Calu3 (cell line): ENCODE data around the gene CUEDC1. TPM values are rescaled to one million over a fixed set of nuclear protein-coding genes. Genes with fewer than 3 reads are reported as not detected.

Experiments
- BruUV-seq: library from RNA; stranded (reverse); fragments of 400-500 nt; replicated peaks from 2 replicates; lab custom pipeline; 2021; lab: Mats Ljungman, UMichigan
- CTCF ChIA-PET: fragments of 300-600 bp; sonication (Branson Sonifier 250); formaldehyde crosslinking; loops from one replicate; lab custom pipeline; 2022; ENCODE audit warnings: antibody characterized with exemption; lab: Charles Lee
- DNase-seq: peaks from one replicate; pipeline ENCODE4 v3.0.0; 2022
- H3K27ac Mint-ChIP-seq: one replicate; pipeline ENCODE4 v1.8.0; 2022; ENCODE audit warnings: mixed read lengths; ENCODE audit not compliant: unreplicated experiment
- H3K27me3 Mint-ChIP-seq: one replicate; pipeline ENCODE4 v1.8.0; 2022; ENCODE audit warnings: mixed read lengths; ENCODE audit not compliant: unreplicated experiment
- H3K36me3 Mint-ChIP-seq: one replicate; pipeline ENCODE4 v1.8.0; 2022; ENCODE audit warnings: mild to moderate bottlenecking, moderate library complexity, mixed read lengths; ENCODE audit not compliant: insufficient read depth, unreplicated experiment
- H3K4me1 Mint-ChIP-seq: one replicate; pipeline ENCODE4 v1.8.0; 2022; ENCODE audit warnings: mild to moderate bottlenecking, low read depth, mixed read lengths; ENCODE audit not compliant: unreplicated experiment
- H3K4me3 Mint-ChIP-seq: one replicate; pipeline ENCODE4 v1.8.0; 2022; ENCODE audit warnings: mild to moderate bottlenecking, low read depth, moderate library complexity, mixed read lengths; ENCODE audit not compliant: unreplicated experiment
- H3K9me3 Mint-ChIP-seq: one replicate; pipeline ENCODE4 v1.8.0; 2022; ENCODE audit warnings: low read depth, mixed read lengths; ENCODE audit not compliant: unreplicated experiment
- intact Hi-C: fragments of 100-400 bp; cut with micrococcal nuclease; formaldehyde crosslinking; loops from one replicate; pipeline ENCODE4 v1.10.0; 2022; ENCODE audit not compliant: unreplicated experiment
- total RNA-seq: library from RNA; stranded (reverse); gene quantifications from 2 replicates; pipeline ENCODE4 v1.2.3, GENCODE V29; 2022
- TF ChIP-seq, protein P1 (sequence below): fragments of 200-600 bp; IDR thresholded peaks from one replicate; pipeline ENCODE4 v1.8.0; 2022; ENCODE audit warnings: antibody characterized with exemption; ENCODE audit not compliant: unreplicated experiment

CUEDC1 gene
- total RNA-seq, 1 experiment from 2014 or later, result 30.9 TPM

DNA sequence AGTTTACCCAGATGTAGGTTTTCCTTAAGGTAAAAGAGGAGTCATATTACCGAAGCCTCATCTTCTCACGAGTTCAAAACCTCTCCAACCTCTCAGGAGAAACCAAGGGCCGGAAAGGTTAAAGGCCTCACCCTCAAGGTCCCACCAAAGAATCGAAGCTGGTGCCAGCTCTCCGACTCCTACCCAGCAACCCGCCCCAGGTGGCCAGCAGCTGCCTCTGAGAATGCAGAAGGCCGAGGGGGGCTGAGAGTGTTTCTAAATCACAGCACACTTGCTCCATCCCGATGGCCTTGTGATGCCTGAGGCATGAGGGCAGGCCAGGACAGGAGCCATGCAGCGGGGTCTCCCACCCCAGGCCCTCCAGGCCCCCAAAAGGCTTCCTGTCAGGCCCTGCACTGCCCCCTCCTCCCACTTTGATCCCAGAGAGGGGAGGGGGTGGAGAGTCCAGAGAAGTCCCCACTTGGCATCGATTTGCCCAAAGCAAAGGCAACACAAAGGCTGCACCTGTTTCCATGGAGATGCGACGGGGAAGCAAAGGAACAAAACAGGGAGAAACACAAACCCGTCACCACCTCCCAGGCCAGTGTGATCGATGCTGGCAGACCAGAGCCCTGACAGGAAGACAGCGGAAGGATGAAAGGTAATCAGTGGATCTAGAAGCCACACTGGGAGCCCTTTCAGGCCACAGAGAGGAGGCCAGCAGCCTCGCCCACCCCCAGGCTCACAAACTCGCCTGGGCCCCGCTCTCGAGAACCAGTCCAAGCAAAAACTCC is 39.0 kb downstream of the CUEDC1 start:
- Mint-ChIP-seq H3K4me1 (peaks cover 54% of the 10 kb centered on the region), H3K4me3 (no peak overlapping the region), H3K27me3 (no peaks in the 10 kb centered on the region), H3K36me3 (peaks cover 9% of the 10 kb centered on the region), H3K9me3 (no peaks in the 10 kb centered on the region), H3K27ac (peak overlapping the region; percentile 46)
- TF ChIP-seq, protein P1, sequence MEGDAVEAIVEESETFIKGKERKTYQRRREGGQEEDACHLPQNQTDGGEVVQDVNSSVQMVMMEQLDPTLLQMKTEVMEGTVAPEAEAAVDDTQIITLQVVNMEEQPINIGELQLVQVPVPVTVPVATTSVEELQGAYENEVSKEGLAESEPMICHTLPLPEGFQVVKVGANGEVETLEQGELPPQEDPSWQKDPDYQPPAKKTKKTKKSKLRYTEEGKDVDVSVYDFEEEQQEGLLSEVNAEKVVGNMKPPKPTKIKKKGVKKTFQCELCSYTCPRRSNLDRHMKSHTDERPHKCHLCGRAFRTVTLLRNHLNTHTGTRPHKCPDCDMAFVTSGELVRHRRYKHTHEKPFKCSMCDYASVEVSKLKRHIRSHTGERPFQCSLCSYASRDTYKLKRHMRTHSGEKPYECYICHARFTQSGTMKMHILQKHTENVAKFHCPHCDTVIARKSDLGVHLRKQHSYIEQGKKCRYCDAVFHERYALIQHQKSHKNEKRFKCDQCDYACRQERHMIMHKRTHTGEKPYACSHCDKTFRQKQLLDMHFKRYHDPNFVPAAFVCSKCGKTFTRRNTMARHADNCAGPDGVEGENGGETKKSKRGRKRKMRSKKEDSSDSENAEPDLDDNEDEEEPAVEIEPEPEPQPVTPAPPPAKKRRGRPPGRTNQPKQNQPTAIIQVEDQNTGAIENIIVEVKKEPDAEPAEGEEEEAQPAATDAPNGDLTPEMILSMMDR, result no peak
- BruUV-seq, result no TSS peak
- intact Hi-C loops, result no loop called here
- CTCF ChIA-PET, result no interaction called here
- peak; percentile 44 for DNase-seq

- Mint-ChIP-seq H3K27me3 (no peaks in the 10 kb centered on the region), H3K4me3 (no peak overlapping the region), H3K9me3 (no peaks in the 10 kb centered on the region), H3K27ac (no peak overlapping the region), H3K4me1 (peaks cover 60% of the 10 kb centered on the region), H3K36me3 (peaks cover 9% of the 10 kb centered on the region)
- CTCF ChIA-PET, result no interaction called here
- BruUV-seq, result no TSS peak
- intact Hi-C loops, result no loop called here
- DNase-seq, result no peak
- TF ChIP-seq, protein P1, result no peak
Measured at GRCh38 chr17:57915544-57915943, 39.7 kb downstream of the CUEDC1 start.

- peak overlapping the region; percentile 90 for H3K27ac Mint-ChIP-seq
- intact Hi-C loops, result no loop called here
Measured at GRCh38 chr17:57914273-57915142, 40.7 kb downstream of the CUEDC1 start.

More at GRCh38 chr17:57914273-57915142, 40.7 kb downstream of the CUEDC1 start:
- CTCF ChIA-PET, result interaction anchor here (1.0 kb wide), 1 partner anchor 15 kb away, joined by 3 read pairs; no protein-coding TSS in a partner anchor
- TF ChIP-seq, protein P1, result no peak
- Mint-ChIP-seq H3K27me3 (no peaks in the 10 kb centered on the region), H3K36me3 (peaks cover 9% of the 10 kb centered on the region), H3K4me3 (peak overlapping the region; percentile 34), H3K4me1 (peaks cover 70% of the 10 kb centered on the region), H3K9me3 (no peaks in the 10 kb centered on the region)
- BruUV-seq, result no TSS peak
- no peak for DNase-seq
